ENCODE data around the gene RHOA.
"Not testable (repeated sequence)": the region's sequence is repeated elsewhere in the genome, so short reads cannot be mapped to it uniquely, and the experiment has no call there.

Gene RHOA

DNA sequence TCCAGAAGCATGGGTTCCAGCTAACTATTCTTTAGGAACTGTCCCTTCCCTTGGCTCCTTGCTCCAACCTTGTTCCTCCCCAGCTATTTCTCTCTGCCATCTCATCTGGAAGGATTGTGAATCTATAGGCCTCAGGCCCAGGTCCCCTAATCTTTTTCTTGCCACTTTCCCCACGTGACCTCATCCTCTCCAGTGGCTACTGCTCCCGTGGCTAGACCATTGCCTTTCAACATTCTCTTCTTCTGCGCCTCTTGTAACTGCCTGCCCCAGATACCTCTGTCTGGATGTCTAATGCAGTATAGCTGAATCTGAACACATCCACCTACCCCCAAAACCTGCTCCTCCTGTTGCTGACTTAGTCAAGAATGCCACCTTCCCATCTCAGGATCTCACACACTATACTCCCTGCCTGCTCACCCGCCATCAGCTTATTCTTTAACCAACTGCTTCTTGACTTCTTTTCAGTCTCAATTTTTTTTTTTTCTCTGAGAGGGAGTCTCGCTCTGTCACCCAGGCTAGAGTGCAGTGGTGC, 58.8 kb downstream of the RHOA start:
- FAIRE-seq (no peak), DNase-seq (ENCODE audit: insufficient read length, low spot score) (no peak)
- 0 out of 2 replicates have a peak, but pooled peaks have one; percentile 0 for TF ChIP-seq POLR2AphosphoS5 (IDR thresholded peaks at IDR 0.05; ENCODE audit: low read depth, low read length)
- TF ChIP-seq SPI1 (IDR thresholded peaks at IDR 0.05; ENCODE audit: low read depth, low read length): no peak
- no peak for TF ChIP-seq POU2F2 (IDR thresholded peaks at IDR 0.05; ENCODE audit: low read depth, low read length)

DNA sequence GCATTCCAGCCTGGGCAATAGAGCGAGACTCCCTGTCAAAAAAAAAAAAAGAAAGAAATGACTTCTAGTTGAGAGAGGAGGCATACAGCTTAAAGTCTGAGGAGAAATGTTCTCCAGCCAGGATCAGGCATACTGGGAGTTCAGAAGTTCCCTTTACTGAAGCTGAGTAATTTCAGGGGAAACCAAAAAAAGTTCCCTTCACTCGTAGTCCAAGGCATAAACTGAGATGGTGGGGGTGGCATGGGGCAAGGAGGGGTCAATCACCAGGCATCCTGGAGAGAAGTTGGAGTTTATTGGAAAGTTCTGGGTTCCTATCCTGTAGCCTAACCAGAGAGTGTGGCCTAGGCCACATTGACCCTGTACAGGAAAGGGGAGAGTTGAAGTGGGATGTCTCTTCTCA, 59.5 kb downstream of the RHOA start:
- TF ChIP-seq TAF1 (IDR thresholded peaks at IDR 0.05; ENCODE audit: low read depth, low read length) (no peak), PAX5 (IDR thresholded peaks at IDR 0.05; ENCODE audit: insufficient read depth, low read length, severe bottlenecking) (no peak), POLR2AphosphoS5 (IDR thresholded peaks at IDR 0.05; ENCODE audit: low read depth, low read length) (no peak), POU2F2 (IDR thresholded peaks at IDR 0.05; ENCODE audit: low read depth, low read length) (no peak), SPI1 (IDR thresholded peaks at IDR 0.05; ENCODE audit: low read depth, low read length) (no peak), POLR2A (IDR thresholded peaks at IDR 0.05; ENCODE audit: low read depth, low read length) (no peak)
- FAIRE-seq (no peak), DNase-seq (ENCODE audit: insufficient read length, low spot score) (no peak)

DNA sequence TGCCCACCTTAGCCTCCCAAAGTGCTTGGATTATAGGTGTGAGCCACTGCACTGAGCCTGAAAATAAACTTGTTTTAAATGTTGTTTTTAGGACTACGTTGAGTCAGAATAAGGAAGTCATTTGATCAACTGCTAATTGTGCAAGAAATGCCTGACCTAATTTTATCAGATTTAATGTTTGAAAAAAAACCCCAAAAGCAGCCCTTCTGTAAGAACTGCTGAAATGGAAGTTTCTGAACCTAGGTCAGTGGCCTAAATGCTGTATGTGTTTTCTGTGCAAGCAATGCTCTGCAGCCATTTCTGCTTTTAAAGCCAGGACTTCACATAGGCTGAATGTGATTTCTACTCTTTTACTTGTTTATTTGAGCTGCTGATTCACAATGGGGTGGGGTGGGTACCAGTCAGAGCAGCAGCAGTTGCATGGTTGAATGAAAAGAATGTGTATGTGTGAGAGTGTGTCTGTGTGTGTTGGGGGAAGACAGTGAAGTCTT, 60.2 kb downstream of the RHOA start:
- no peak for TF ChIP-seq PAX5 (IDR thresholded peaks at IDR 0.05; ENCODE audit: insufficient read depth, low read length, severe bottlenecking)
- no peak for TF ChIP-seq POLR2A (IDR thresholded peaks at IDR 0.05; ENCODE audit: low read depth, low read length)
- no peak for TF ChIP-seq POU2F2 (IDR thresholded peaks at IDR 0.05; ENCODE audit: low read depth, low read length)
- no peak for TF ChIP-seq POLR2AphosphoS5 (IDR thresholded peaks at IDR 0.05; ENCODE audit: low read depth, low read length)
- no peak for TF ChIP-seq TAF1 (IDR thresholded peaks at IDR 0.05; ENCODE audit: low read depth, low read length)
- TF ChIP-seq SPI1 (IDR thresholded peaks at IDR 0.05; ENCODE audit: low read depth, low read length): no peak
- DNase-seq (ENCODE audit: insufficient read length, low spot score) (no peak), FAIRE-seq (peak; percentile 45)

DNA sequence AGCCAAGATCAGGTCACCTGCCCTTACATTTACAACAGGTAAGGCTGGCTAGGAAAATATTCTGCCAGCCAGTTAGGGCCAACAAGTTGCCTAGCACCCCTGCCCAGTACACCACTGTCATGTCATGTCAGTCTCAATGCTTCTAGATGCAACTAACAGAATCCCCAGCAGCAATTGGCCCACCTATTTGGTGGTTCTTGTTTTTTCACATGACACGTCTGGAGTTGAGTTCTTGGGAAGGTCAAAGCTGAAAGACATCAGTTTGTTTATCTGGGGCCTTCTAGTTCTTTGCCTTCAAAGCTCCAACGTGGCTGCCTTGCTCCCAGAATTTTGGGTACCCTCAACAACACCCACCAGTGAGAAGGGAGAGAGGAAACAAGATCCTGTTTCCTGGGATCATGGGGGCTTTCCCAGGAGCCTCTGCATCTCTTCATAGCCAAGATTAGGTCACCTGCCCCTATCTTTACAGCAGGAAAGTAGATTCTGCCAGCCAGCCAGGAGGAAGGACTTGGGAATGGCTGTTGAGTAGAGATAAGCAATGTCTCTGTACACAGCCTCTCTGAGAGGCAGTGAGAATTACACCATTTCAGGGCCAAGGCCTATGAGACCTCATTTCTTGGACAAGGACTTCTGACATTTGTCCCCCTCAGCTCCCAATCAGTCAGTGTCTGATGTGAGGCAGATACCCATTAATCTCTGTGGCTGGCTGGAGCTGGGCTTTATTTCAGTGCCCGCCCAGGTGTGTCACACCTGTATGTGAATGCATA, 62.2 kb downstream of the RHOA start:
- TF ChIP-seq PAX5 (IDR thresholded peaks at IDR 0.05; ENCODE audit: insufficient read depth, low read length, severe bottlenecking) (no peak), POU2F2 (IDR thresholded peaks at IDR 0.05; ENCODE audit: low read depth, low read length) (no peak), POLR2A (IDR thresholded peaks at IDR 0.05; ENCODE audit: low read depth, low read length) (no peak), SPI1 (IDR thresholded peaks at IDR 0.05; ENCODE audit: low read depth, low read length) (no peak), TAF1 (IDR thresholded peaks at IDR 0.05; ENCODE audit: low read depth, low read length) (no peak), POLR2AphosphoS5 (IDR thresholded peaks at IDR 0.05; ENCODE audit: low read depth, low read length) (no peak)
- DNase-seq (ENCODE audit: insufficient read length, low spot score) (no peak), FAIRE-seq (no peak)

DNA sequence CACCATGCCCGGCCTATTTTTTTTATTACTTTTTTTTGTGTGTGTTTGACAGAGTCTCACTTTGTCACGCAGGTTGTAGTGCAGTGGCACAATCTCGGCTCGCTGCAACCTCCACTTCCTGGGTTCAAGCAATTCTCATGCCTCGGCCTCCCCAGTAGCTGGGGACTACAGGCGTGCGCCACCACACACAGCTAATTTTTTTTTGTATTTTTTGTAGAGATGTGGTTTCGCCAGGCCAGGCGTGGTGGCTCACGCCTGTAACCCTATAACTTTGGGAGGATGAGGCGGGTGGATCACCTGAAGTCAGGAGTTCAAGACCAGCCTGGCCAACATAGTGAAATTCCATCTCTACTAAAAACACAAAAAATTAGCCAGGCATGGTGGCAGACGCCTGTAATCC, 63.4 kb downstream of the RHOA start:
- DNase-seq (ENCODE audit: insufficient read length, low spot score); FAIRE-seq: not testable (repeated sequence)

DNA sequence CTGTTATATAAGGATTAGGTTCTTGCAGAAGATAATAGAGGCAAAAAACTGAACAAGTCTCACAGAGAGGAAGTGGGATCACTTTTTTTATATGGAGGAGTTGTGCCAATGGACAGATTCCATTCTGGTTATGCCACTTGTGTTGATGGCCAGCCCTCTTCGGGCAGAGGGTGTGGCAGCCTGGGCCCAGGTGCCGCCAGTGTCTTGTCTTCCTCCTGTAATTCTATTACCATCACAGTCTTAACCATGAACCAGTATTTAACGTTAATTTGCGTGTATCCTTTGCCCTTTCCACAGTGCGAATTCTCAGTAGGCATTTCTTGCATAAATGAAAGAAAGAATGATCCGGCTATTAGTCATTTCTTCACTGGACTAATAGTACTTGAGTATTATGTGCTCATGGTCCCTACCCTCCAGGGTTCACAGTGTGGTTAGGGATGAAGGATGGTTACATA, 65.0 kb downstream of the RHOA start:
- FAIRE-seq (no peak), DNase-seq (ENCODE audit: insufficient read length, low spot score) (no peak)
- TF ChIP-seq PAX5 (IDR thresholded peaks at IDR 0.05; ENCODE audit: insufficient read depth, low read length, severe bottlenecking): no peak
- peak; percentile 52 for TF ChIP-seq SPI1 (IDR thresholded peaks at IDR 0.05; ENCODE audit: low read depth, low read length)
- TF ChIP-seq POLR2AphosphoS5 (IDR thresholded peaks at IDR 0.05; ENCODE audit: low read depth, low read length): no peak

DNA sequence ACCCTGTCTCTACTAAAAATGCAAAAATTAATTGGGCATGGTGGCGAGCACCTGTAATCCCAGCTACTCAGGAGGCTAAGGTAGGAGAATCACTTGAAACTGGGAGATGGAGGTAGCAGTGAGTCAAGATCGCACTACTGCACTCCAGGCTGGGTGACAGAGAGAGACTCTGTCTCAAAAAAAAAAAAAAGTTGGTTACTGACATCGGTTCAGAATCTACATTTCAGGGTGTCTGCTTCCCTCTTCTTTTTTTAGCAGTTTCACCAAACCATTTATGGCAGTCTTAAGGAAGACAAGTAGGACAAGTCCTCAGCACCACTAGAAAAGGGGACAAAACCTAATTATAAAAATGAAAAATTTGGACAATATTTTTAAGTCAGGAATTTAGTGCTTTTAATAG, 68.6 kb downstream of the RHOA start:
- TF ChIP-seq SPI1 (IDR thresholded peaks at IDR 0.05; ENCODE audit: low read depth, low read length) (no peak), POLR2A (IDR thresholded peaks at IDR 0.05; ENCODE audit: low read depth, low read length) (no peak), PAX5 (IDR thresholded peaks at IDR 0.05; ENCODE audit: insufficient read depth, low read length, severe bottlenecking) (no peak), TAF1 (IDR thresholded peaks at IDR 0.05; ENCODE audit: low read depth, low read length) (no peak), POLR2AphosphoS5 (IDR thresholded peaks at IDR 0.05; ENCODE audit: low read depth, low read length) (no peak), POU2F2 (IDR thresholded peaks at IDR 0.05; ENCODE audit: low read depth, low read length) (no peak)

DNA sequence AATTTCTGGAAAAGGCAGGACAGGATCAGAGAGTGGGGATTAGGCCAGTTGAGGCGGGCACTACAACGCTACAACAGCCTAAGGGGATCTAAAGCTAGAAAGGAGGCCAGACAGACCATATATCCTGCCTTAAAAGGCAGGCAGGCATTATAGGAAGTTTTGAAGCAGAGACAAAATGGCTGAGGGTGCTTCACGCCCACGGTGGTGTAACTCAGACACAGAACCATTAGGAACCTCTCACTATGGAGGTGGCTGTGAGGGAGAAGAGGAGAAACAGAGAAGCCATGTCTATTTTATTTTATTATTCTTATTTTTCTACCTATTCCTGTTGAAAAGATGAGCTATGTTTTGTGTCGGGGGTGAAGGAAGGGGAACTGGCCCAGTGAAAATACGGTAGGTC, 69.8 kb downstream of the RHOA start:
- FAIRE-seq (peak; percentile 50), DNase-seq (ENCODE audit: insufficient read length, low spot score) (no peak)

More for the DNA sequence above, 68.6 kb downstream of the RHOA start:
- peak; percentile 20 for FAIRE-seq
- DNase-seq (ENCODE audit: insufficient read length, low spot score): no peak

DNA sequence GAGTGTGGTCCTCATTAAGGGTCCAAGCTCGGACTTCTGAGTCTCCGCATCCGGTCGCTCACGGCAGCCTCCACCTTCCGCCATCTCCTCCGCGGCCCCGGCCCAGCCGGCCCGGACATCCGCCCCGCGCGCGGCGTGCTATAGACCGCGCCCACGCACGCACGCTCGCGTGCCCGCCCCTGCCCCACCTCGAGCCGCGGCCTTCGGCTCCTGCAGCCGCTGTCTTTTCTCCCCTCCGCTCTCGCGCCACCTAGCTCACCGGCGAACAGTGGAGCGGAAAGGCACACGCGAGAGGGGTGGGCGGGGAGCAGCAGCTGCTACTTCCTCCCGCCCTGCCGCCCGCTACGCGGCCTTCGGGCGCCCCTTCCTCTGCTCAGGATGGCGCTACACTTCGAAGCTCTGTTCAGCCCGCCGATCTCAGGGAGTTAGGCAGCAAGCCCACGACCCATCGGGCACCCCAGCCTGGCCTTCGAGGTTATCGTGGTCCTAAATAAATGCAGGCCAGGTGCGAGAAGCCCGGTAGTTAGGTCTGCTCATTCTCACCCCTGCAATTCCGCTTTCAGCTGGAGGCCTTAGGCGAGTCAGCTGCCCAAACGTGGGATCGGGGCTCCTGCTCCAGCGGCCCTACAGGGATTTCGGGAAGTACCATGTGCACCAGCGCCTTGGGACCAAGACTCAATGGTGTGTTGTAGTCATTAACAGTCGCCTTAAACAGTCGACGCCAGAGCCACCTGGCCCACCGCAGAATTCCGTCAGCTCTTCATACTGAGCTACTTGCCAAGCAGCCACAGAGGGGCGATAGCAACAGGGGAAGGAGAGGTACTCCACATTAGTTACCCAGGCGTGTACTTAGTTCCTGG, 71.6 kb downstream of the RHOA start, which contains the start of gene USP4:
Gene USP4 (minus strand): TSS at position 113 of the 860 bp plus-strand sequence. CDS start 29 bp downstream, at position 84.
- peak; percentile 61 for TF ChIP-seq SPI1 (IDR thresholded peaks at IDR 0.05; ENCODE audit: low read depth, low read length)
- 0 out of 2 replicates have a peak, but pooled peaks have one; percentile 10 for TF ChIP-seq POU2F2 (IDR thresholded peaks at IDR 0.05; ENCODE audit: low read depth, low read length)
- TF ChIP-seq POLR2A (IDR thresholded peaks at IDR 0.05; ENCODE audit: low read depth, low read length): peak; percentile 93
- TF ChIP-seq TAF1 (IDR thresholded peaks at IDR 0.05; ENCODE audit: low read depth, low read length): peak; percentile 84
- peak; percentile 73 for TF ChIP-seq PAX5 (IDR thresholded peaks at IDR 0.05; ENCODE audit: insufficient read depth, low read length, severe bottlenecking)
- TF ChIP-seq POLR2AphosphoS5 (IDR thresholded peaks at IDR 0.05; ENCODE audit: low read depth, low read length): peak; percentile 79
- peak; percentile 99 for FAIRE-seq
- peak; percentile 87 for DNase-seq (ENCODE audit: insufficient read length, low spot score)

More for the DNA sequence above, 69.8 kb downstream of the RHOA start:
- TF ChIP-seq POU2F2 (IDR thresholded peaks at IDR 0.05; ENCODE audit: low read depth, low read length) (no peak), POLR2A (IDR thresholded peaks at IDR 0.05; ENCODE audit: low read depth, low read length) (no peak), TAF1 (IDR thresholded peaks at IDR 0.05; ENCODE audit: low read depth, low read length) (no peak), PAX5 (IDR thresholded peaks at IDR 0.05; ENCODE audit: insufficient read depth, low read length, severe bottlenecking) (no peak), POLR2AphosphoS5 (IDR thresholded peaks at IDR 0.05; ENCODE audit: low read depth, low read length) (no peak), SPI1 (IDR thresholded peaks at IDR 0.05; ENCODE audit: low read depth, low read length) (no peak)

Data from GM12891 (cell line).